Posterior vena cava (tissue), 2 donors: ENCODE results near the gene THAP2. TPM values are rescaled to one million over a fixed set of nuclear protein-coding genes. Genes with fewer than 3 reads are reported as not detected.

Source experiments
- DNase-seq: peaks from one replicate; pipeline ENCODE4 v3.0.0-alpha.2; 2020; ENCODE audit warnings: low spot score
- intact Hi-C, 2 donors: fragments of 100-400 bp; cut with DNase I; formaldehyde crosslinking; loops; one replicate each; pipeline versions ENCODE4 v1.14.1 to v1.14.2; 2022 to 2023
- long read RNA-seq, 2 donors: library from polyadenylated mRNA; unstranded; transcript quantifications; one replicate each; pipeline ENCODE4 v2.0.0, GENCODE V29; 2020 to 2021
- total RNA-seq, 2 donors: library from RNA; stranded (reverse); fragmentation: NEBNext Ultra II Directional; extraction: Animal tissue kit (Norgen Biotek cat#: 25700); gene quantifications; one replicate each; pipeline ENCODE4 v1.2.1, GENCODE V29; 2021
- donor health status: DM: yes; HTN: yes; CAD: no.
- donor health status: DM: yes; HTN: yes; CAD: no.

THAP2 gene
- total RNA-seq = 1 to 10 TPM; 3.9 to 4.0 TPM
- long read RNA-seq, donor 1, partial matches to known transcripts = 1 of 1 reads
- long read RNA-seq, donor 1, other reads (novel, unspliced or antisense) = 0 of 1 reads
- long read RNA-seq, donor 2, full-length matches to known transcripts = 6 of 9 reads
- long read RNA-seq, donor 2, partial matches to known transcripts = 0 of 9 reads
- long read RNA-seq, donor 2, other reads (novel, unspliced or antisense) = 3 of 9 reads

GRCh38 chr12:71663561-71664410, at the start of gene THAP2, which contains the start of gene ZFC3H1:
TSS of gene THAP2 (plus strand) at chr12:71664301. CDS start at chr12:71664510, 209 bp downstream.
TSS of gene ZFC3H1 (minus strand) at chr12:71663848. CDS start at chr12:71663610, 238 bp downstream.
- DNase-seq = peak; percentile 97
- intact Hi-C loops = no loop called here

- intact Hi-C loops = no loop called here
- no peak for DNase-seq
Observed at GRCh38 chr12:71621938-71622337, 42.2 kb upstream of the THAP2 start.

GRCh38 chr12:71625476-71625875, 38.6 kb upstream of the THAP2 start:
- intact Hi-C loops = no loop called here
- no peak for DNase-seq

DNA sequence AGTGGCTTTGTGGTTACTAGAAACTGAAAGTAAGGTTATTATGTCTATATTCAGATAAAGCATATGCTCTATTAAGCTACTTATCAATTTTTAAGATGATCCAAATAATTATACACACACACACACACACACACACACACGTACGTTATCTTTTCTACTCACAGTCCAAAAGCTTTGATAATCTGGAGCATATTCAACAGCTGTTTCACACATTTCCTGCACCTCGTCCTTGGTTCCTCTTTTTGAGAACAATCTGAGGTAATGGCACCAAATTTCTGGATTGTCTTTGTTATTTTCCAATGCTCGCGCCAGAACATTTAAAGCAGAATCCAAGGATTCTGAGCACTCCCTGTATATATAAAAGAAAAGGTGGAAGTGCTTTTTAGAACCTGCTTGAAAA, 38.0 kb upstream of the THAP2 start:
- intact Hi-C loops = no loop called here

DNA sequence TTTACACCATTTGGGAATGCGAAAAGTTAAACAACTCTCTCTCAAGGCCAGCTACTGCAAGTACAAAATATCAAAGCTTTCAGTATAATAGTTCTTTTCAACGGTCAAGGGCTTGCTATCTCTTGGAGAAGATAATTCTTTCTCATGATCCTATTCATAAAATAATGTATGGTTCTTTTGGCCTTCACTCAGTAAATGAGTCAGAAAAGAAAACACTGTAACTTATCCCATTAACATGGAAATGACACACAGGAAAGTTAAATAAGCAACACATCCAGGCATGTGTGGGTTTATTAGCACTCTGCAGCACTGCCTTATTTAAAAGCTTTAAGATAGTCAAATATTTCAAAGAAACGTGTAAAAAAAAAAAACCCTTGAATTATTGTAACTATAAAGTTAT, 37.3 kb upstream of the THAP2 start:
- intact Hi-C loops = no loop called here
- DNase-seq = no peak

More for the DNA sequence above, 38.0 kb upstream of the THAP2 start:
- no peak for DNase-seq

DNA sequence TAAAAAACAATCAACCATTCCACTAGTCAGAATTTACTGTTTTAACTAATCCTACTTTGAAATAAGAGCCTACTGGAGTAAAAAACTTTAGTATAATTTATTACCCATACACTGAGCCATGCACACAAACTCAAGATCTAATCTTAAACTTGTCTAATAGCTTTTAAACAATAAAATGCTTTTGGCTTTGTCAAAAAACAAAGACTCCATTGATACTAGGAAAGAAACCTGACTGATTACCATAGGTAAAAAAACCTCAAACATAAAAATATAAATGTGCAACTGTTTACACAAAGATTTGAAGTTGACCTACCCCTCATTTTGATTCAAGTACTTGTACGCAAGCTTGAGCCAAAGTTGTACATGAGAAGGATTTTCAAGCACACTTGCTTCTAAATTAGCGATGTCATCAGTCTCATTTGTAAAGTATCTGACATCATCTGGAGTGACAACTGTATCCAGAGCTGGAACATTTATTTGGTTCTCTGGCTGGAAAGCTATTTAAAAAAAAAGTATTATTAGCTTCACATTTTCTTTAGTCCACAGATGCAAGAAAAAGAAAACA, 36.6 kb upstream of the THAP2 start:
- no peak for DNase-seq
- intact Hi-C loops = no loop called here

GRCh38 chr12:71636704-71637115, 27.4 kb upstream of the THAP2 start:
- intact Hi-C loops = no loop called here
- no peak for DNase-seq

DNA sequence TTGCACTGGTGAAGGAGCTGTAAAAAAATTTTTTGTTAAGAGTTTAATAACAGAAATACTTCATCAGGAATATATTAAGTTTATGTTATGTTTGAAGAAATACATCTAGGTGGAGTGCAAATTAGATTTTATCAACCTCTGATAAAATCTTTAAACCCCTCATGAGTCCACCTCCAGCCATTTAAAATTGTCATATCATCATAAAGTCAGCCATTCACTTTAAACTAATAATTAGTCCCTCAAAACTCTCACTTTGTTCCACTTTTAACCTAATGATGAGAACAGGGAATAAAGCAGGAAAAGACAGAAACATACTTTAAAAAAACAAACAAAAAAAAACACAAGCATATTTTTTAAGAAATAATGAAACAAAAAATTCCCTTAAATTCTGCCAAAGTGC, 25.6 kb upstream of the THAP2 start:
- intact Hi-C loops = no loop called here

DNA sequence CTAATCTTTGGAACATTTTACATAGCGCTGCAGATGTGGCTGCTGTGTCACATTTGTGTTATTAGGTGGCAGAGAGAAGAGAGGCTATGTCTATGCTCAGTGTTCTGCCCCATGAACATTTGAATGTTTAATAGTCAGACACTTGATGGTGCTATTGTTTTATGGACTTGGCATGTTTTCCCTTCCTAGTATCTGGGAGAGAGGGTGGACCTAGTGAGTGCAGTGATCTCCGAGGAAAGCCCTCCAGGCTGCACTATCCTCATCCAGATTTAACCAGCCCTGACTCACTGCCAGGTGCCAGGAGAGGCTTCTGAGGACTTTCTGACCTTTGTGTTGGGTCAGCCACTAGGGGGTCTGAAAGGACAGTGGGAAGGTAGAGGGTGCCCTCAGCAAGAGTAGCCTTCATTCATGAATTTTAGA, 24.8 kb upstream of the THAP2 start:
- intact Hi-C loops = no loop called here
- no peak for DNase-seq

More for the DNA sequence above, 25.6 kb upstream of the THAP2 start:
- DNase-seq = no peak

GRCh38 chr12:71640316-71640715, 23.8 kb upstream of the THAP2 start:
- intact Hi-C loops = no loop called here
- no peak for DNase-seq

GRCh38 chr12:71641390-71641789, 22.7 kb upstream of the THAP2 start:
- no peak for DNase-seq
- intact Hi-C loops = no loop called here

DNA sequence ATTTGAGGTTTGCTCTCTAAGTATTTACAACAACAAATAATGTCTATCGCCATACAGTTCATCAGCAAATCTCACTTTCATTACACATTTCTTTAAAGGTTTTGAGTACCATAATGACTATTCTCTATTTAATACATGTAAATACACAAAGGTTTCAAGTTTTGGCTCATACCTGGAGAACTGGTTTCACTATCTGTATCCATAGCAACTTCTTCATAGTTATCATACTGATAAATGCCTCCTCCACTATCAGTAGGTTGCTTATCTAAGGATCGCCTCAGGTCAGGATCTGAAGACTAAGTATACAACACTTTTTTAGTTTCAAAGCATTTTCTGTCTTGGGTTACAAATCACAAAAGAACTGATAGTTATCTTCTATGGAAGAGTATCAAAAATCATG, 21.8 kb upstream of the THAP2 start:
- intact Hi-C loops = no loop called here
- DNase-seq = no peak

DNA sequence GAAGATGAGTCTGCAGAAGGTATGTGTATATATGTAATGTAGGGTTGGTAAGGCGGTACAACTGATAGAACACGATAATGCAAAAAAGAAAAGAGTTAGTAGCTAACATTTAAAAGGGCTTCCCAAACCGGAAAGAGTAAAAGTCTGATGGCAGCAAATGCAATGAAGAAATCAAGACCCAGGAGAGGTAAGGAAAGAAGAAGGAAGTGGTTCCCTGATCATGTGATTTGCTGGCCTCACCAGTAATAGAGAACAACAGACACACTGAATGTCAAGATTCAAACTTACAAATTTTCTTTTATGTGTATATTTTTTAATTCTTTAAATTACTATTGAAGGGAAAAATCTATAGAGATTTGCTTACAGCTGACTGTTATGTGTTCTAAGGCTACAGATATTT, 18.8 kb upstream of the THAP2 start:
- no peak for DNase-seq
- intact Hi-C loops = no loop called here

GRCh38 chr12:71646512-71646911, 17.6 kb upstream of the THAP2 start:
- intact Hi-C loops = no loop called here

DNA sequence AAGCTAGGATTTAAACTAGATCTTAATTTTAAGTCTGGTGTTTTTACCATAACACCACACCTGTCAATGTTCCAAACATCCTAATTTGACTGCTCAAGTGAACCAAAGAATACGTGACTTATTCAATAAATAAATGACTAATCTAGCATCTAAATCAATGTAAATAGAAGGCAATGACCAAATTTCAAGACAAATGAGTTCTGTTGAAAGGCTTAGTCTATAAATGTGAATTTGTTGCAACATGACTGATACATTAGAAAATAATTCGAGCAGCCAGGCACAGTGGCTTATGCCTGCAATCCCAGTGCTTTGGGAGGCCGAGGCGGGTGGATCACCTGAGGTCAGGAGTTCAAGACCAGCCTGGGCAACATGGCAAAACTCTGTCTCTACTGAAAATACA, 15.6 kb upstream of the THAP2 start:
- intact Hi-C loops = no loop called here
- no peak for DNase-seq

More at GRCh38 chr12:71646512-71646911, 17.6 kb upstream of the THAP2 start:
- no peak for DNase-seq

GRCh38 chr12:71649401-71649800, 14.7 kb upstream of the THAP2 start:
- no peak for DNase-seq
- intact Hi-C loops = no loop called here

GRCh38 chr12:71652656-71653055, 11.4 kb upstream of the THAP2 start:
- intact Hi-C loops = no loop called here
- DNase-seq = no peak

DNA sequence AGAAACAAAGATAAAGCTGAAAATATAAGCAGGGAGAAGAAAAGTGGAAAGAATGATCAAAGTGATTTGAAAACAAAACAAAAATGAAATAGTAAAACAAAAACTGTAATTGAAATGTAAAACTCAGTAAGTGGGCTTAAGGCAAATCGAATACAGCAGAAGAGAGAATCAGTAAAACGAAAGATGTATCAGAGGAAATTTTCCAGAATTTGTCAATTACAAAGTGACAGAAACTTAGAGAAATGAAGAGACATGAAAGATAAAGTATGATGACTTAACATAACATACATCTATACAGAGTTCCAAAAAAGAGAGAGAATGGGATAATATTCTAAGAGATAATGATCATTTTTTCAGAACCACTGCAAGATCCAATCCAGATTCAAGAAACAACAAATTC, 11.0 kb upstream of the THAP2 start:
- intact Hi-C loops = no loop called here
- no peak for DNase-seq

- DNase-seq = no peak
- intact Hi-C loops = no loop called here
Observed at GRCh38 chr12:71654200-71654599, 9.9 kb upstream of the THAP2 start.

DNA sequence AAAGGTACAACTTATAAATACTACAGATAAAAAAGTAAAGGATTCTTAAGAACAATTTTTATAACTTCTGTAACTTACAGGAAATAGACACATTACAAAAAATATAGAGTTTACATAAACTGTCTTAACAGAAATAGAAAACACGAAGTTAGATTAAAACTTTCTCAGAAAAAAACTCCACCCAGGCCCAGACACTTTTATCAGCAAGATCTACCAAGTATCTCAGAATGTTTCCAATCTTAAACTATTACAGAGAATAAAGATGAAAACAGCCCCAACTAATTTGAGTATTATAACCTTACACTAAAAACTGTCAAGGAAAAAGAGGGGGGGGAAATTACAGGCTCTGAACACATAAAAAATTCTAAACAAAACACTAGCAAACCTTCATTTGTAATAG, 8.6 kb upstream of the THAP2 start:
- intact Hi-C loops = no loop called here

More for the DNA sequence above, 8.6 kb upstream of the THAP2 start:
- DNase-seq = no peak
